HG03045 (cell line): ENCODE results near the gene CCNJL.

Source experiments
- ATAC-seq: cut with Tn5 transposase; IDR thresholded peaks from one replicate; pipeline ENCODE4 v1.9.1; 2021; ENCODE audit warnings: mild to moderate bottlenecking, moderate library complexity; ENCODE audit not compliant: unreplicated experiment

CCNJL gene

DNA sequence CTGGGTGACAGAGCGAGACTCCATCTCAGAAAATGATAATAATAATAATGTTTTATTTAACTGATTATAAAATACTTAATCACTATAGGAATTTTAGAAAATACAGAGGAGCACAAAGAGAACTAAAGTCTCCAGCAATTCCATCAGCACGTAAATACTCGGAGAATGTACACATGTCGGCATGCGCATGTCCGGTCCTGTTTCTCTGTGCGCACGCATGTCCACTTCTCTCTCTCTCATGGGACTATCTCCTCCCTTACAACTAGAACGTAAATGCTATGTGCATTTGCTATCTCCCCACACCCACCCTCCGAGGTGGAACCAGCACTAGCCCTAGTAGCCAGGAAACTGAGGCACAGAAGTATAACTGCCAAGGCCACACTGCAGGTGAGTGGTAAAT is 19.0 kb downstream of the CCNJL start:
- no peak for ATAC-seq

- ATAC-seq: no peak
These were observed 20.9 kb downstream of the CCNJL start for GRCh38 chr5:160291467-160291866.

GRCh38 chr5:160290751-160291150 is 21.6 kb downstream of the CCNJL start:
- ATAC-seq: no peak

- ATAC-seq: no peak
These were observed 22.6 kb downstream of the CCNJL start for GRCh38 chr5:160289721-160290120.

- ATAC-seq: no peak
These were observed 23.1 kb downstream of the CCNJL start for GRCh38 chr5:160289356-160289651.

DNA sequence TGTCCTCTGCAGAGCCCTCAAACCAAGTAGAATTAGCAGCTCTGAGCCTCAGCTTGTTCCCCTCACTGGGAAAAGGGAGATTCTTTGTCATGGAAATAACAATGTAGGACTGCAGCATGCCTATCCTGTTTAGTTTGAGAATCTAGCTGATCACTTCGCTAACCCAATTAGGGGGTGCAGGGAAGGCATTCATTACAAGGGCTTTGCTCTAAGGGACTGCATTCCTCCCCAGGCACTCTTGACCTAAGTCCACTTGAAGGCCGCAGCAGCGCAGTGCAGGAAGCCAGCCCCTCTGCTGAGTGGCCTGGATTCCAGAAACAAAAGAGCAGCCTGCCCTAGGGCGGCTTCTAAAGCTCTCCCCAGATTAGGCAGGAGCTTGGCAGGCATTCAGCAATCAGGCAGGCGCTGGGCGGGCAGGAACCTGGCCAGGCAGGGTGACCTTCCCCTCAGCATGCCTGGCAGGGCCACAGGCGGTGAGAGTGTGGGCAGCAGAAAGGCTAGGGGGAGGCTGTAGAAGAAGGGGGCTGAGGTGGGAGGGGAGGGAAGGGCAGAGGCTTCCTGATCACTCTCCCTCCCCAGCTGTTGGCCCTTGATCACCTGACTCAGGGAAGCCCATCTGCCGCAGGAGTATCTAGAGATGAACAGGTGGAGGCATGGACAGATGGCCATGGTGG is 24.8 kb downstream of the CCNJL start:
- no peak for ATAC-seq

GRCh38 chr5:160286947-160287346 is 25.4 kb downstream of the CCNJL start:
- ATAC-seq: no peak

DNA sequence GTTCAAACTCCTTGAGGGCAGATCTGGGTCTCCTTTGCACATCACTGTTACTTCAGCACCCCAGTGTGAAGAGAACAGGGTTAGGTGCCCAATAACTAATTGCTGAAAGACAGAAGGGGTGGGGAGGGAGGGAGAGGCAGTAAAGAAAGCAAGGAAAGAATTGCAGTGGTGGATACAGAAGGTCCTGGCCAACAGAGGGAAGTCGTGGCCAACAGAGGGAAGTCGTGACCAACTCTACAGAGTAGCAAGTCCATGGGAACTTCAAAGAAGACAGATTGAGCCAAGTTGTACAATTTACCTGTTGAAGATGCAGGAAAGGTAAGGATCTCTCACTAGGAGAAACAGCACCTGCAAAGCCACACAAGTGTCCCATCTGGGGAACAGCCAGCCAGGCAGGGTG is 27.0 kb downstream of the CCNJL start:
- ATAC-seq: no peak

- no peak for ATAC-seq
These were observed 28.0 kb downstream of the CCNJL start for GRCh38 chr5:160284291-160284873.

- no peak for ATAC-seq
These were observed 31.1 kb downstream of the CCNJL start for GRCh38 chr5:160281275-160281674.

DNA sequence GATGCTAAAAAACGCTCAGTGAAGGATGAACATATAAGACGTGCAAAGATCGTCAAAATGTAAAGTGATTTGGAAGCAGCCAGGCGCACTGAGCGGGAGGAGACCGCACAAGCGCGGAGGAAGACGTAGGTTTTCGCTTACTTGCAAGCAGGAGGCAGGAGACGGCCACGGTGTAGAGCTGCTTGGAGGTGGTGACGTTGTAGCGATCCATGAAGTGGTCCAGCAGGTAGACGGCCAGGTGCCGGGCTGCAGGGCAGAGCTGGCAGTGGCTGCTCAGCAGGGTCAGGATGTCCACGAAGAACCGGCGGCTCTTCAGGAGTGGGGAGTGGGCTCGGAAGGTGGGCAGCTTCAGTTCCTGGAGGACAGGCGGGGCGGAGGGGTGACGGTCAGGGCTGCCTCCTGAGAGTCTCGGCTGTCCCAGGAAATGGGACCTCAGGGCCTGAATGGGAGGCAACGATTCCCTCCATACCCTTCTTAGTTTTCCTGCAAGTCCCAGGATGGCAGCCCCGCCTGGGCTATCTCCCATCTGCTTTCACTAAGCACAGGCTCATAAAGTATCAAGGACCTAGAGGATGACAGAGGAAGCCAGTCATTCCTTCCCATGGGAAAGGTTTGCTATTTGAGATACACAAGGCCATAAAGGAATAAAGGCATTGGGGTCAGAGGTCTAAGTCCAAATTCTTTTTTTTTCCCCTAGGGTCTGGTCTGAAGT is 31.8 kb downstream of the CCNJL start:
- no peak for ATAC-seq

GRCh38 chr5:160278343-160278742 is 34.0 kb downstream of the CCNJL start:
- no peak for ATAC-seq

GRCh38 chr5:160274483-160274931 is 37.9 kb downstream of the CCNJL start:
- ATAC-seq: no peak

DNA sequence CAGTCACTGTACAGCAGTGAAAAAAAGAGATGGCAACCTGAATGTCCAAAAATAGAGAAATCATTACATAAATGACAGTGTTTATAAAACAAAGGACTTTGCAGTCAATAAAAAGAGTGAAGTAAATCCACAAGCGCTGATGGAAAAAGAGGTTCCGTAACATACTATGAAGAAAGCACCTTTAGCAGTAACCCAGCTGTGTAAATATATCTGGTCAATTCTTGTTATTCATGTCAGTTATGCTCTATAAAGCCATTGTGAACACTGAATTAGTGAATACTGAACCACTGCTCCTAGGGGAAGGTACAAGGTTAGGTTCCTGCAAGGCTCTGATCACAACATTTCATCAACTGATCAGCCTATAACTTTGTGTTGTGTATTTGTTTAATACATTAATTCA is 39.5 kb downstream of the CCNJL start:
- no peak for ATAC-seq

DNA sequence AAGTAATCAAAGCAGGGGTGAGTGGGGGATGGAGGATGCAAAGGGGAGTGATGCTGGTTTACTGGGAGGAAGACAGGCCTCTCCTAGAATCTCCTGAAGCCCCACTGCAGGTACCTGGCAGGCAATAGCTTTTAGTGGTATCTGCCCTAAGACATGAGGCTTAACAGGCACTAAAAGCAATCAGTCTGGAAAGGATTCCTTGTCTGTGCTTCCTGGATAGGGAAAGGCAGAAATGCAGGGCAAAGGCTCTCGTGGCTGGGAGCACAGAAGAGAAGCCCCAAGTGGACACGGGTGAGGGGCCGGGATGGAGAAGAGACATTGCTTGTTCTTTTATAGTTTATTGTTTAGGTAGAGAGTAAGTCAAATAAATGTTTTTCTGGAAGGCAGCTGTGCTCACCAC is 40.1 kb downstream of the CCNJL start:
- ATAC-seq: no peak

GRCh38 chr5:160271836-160272235 is 40.5 kb downstream of the CCNJL start:
- no peak for ATAC-seq

DNA sequence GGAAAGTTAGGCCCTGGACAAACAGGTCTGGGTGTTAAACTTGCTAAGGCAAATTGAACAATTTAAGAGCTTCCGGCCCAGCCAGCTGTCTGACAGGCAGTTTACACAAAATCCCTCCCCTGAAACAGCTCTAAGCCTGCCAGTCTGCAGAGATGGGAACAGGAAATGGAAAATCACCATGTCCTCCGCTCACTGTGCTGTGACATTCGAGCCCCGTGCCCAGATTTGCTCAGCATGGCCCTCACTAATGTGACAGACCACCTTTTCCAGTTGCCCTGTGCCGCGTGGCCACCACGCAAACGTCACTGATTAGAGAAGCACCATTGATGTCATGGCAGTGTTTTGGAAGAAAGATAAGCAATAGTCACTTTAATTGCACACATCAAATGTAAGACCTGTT is 41.0 kb downstream of the CCNJL start:
- no peak for ATAC-seq

DNA sequence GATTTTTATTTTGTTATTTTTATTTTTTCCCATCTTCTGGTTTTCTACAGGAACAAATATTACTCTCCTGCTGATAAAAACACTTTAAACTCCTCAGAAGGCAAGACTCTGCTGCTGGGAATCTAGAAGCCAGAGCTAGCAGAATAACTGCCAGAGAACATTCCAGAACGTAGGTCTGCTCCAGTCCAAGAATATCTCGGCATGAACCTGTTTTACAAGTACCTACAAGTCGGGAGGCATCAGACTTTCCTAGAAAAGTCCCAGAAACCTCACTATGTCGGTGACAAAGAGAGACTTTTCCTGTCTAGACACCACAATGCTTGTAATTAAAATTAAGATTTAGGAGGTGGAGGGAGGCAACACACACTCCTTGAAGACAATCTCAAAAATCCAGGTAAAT is 41.7 kb downstream of the CCNJL start:
- ATAC-seq: no peak

DNA sequence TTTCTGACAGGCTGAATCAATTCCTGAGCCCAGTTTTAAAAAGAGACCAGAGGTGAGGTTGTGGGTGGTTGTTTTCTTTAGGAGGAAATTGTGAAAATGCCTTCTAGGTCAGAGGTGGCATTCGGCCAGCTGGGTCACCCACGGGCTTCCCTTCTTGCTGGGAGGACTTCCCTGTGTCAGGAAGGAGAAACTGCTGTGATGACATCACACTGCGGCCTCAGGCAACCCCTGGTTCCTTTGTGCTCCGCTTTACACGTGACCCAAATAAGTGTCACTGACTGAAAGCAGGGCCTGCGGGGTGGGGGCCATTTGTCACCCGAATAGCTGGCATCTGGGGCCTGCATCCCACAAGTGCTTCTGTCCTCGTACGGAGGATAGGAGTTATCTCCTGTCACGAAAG is 43.3 kb downstream of the CCNJL start:
- no peak for ATAC-seq

DNA sequence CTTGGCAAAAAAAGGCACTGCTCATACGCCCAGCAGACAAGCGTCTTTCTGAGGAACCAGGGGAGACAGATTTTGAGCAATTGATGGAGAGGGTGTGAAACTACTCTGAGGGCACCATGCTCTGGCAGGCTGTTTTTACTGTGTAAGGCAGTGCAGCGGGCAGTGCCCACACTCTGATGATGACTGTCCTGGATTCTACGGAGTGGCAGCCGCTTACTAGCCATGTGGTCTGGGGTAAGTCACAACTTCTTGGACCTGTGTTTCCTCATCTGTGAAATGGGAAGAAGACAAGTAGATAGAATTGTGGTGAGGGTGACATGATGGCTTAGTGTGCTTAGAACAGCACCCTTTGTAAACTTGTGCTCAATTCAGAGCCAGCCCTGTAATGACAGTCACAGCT is 44.2 kb downstream of the CCNJL start:
- no peak for ATAC-seq

DNA sequence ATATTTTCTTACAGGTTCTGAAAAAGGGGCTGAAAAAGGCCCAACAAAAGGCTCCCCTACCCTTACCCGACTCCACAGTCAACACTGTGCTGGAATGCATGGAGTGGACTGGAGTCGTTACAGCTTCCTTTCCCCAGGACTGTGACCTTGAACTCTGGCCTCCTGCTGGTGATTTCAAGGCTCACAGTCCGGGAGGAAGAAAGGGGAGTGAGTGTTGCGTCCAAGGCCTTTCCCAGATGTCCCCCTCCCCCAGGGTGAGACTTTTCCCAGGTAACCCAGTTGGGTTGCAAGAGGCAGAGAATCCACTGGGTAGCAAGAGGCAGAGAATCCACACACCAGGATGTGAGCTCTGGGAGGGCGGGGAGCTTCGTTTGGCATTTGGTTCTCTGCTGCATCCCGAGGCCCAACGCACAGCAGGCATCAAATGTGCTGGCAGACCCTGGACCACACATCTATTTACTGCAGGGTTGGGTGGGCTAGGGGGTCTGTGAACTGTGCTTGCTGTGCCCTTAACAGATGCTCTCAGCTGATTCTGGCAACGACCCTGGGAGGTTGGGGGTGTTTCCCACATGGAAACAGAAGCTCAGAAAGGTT is 45.5 kb downstream of the CCNJL start:
- no peak for ATAC-seq

GRCh38 chr5:160266044-160266443 is 46.3 kb downstream of the CCNJL start:
- ATAC-seq: no peak
